GM12878 (cell line): Measurements from ENCODE around the gene STX1B. TPM values are rescaled to one million over a fixed set of nuclear protein-coding genes. Genes with fewer than 3 reads are reported as not detected.

Source experiments
- BCLAF1 ChIP-seq: fragments of 450-650 bp; IDR thresholded peaks from 2 replicates; pipeline ENCODE4 v1.6.1; 2017; ENCODE audit warnings: antibody characterized with exemption, mild to moderate bottlenecking, moderate library complexity
- E2F4 ChIP-seq: IDR thresholded peaks from 2 replicates; pipeline ENCODE4 v1.6.1; 2012; ENCODE audit warnings: low read depth, low read length, improper control_type of control experiment
- HDAC6 ChIP-seq: fragments of 200-600 bp; sonication (generic); IDR thresholded peaks from one replicate; pipeline ENCODE4 v1.8.0; 2017; ENCODE audit warnings: antibody characterized with exemption; ENCODE audit not compliant: unreplicated experiment
- MTA3 ChIP-seq: IDR thresholded peaks from 2 replicates; pipeline ENCODE4 v1.6.1; 2012; ENCODE audit warnings: low read length, inconsistent platforms, borderline replicate concordance
- NFIC ChIP-seq: IDR thresholded peaks from 2 replicates; pipeline ENCODE4 v1.6.1; 2012; ENCODE audit warnings: low read depth, mild to moderate bottlenecking, inconsistent platforms, low read length, moderate library complexity
- NKRF ChIP-seq: fragments of 450-650 bp; conservative IDR thresholded peaks from 2 replicates; pipeline ENCODE4 v1.6.1; 2017; ENCODE audit warnings: mild to moderate bottlenecking, moderate library complexity
- NRF1 ChIP-seq: conservative IDR thresholded peaks from 2 replicates; pipeline ENCODE4 v1.6.1; 2011; ENCODE audit warnings: mild to moderate bottlenecking, low read depth, low read length, improper control_type of control experiment
- POLR2A ChIP-seq: IDR thresholded peaks from 2 replicates; pipeline ENCODE4 v1.6.1; 2011; ENCODE audit warnings: low read depth, mild to moderate bottlenecking, low read length
- REST ChIP-seq: IDR thresholded peaks from 2 replicates; pipeline ENCODE4 v1.6.1; 2012; ENCODE audit warnings: mild to moderate bottlenecking, low read depth, low read length
- SPI1 ChIP-seq: IDR thresholded peaks from 2 replicates; pipeline ENCODE4 v1.6.1; 2011; ENCODE audit warnings: low read depth, mild to moderate bottlenecking, low read length, moderate library complexity, borderline replicate concordance; ENCODE audit not compliant: insufficient read depth
- TBL1XR1 ChIP-seq: IDR thresholded peaks from 2 replicates; pipeline ENCODE4 v1.6.1; 2012; ENCODE audit warnings: low read depth, low read length, improper control_type of control experiment
- TCF7 ChIP-seq: IDR thresholded peaks from 2 replicates; pipeline ENCODE4 v1.6.1; 2014; ENCODE audit warnings: antibody characterized with exemption, borderline replicate concordance
- USF1 ChIP-seq: IDR thresholded peaks from 2 replicates; pipeline ENCODE4 v1.6.1; 2011; ENCODE audit warnings: borderline replicate concordance, low read depth, mild to moderate bottlenecking, moderate library complexity, mixed read lengths, low read length; ENCODE audit not compliant: insufficient read depth; ENCODE audit errors: extremely low read length
- WRNIP1 ChIP-seq: IDR thresholded peaks from 2 replicates; pipeline ENCODE4 v1.6.1; 2011; ENCODE audit warnings: low read depth, low read length, improper control_type of control experiment, borderline replicate concordance
- YBX1 ChIP-seq: fragments of 450-650 bp; IDR thresholded peaks from 2 replicates; pipeline ENCODE4 v1.6.1; 2016; ENCODE audit warnings: antibody characterized with exemption
- polyA plus RNA-seq, 11 experiments: library from polyadenylated mRNA; depleted of rRNA in 4 of 11; unstranded in 6 of 11; stranded (reverse) in 5 of 11; fragments of >200 nt; fragmentation: Nextera tagmentation in 4 of 11; fragmentation: Illumina TruSeq in 1 of 11; extraction: Ambion mirVana in 4 of 11; extraction: Trizol in 1 of 11; gene quantifications; 1 replicate in 1 of 11; 2 replicates in 10 of 11; pipeline versions ENCODE4 v1.2.1 to v1.2.3, GENCODE V29; 2011 to 2016; ENCODE audit warnings: inconsistent platforms in 2 of 11, missing spikeins in 2 of 11, low read depth in 1 of 11
- total RNA-seq, 4 experiments: library from RNA; depleted of rRNA in 3 of 4; stranded (reverse); fragments of >200 nt in 3 of 4; fragmentation: Illumina TruSeq in 1 of 4; extraction: Trizol in 1 of 4; gene quantifications; 2 replicates each; pipeline versions ENCODE4 v1.2.1 to v1.2.3, GENCODE V29; 2013 to 2021

The STX1B gene
- total and polyA plus RNA-seq, 10 of the 15 experiments (the other 5 are each of a cell fraction or from before 2014, with no cell fraction given), result 0.22 to 2.5 (median 1.1) TPM

GRCh38 chr16:31032736-31033708 is 22.6 kb upstream of the STX1B start, which contains the start of gene STX4 (continued):
- TF ChIP-seq NFIC, result no peak
- TF ChIP-seq YBX1, result no peak
- no peak for TF ChIP-seq MTA3
- no peak for TF ChIP-seq HDAC6
- peak; percentile 79 for TF ChIP-seq POLR2A
- TF ChIP-seq WRNIP1, result no peak
- peak; percentile 25; the same call in 1 of the 2 replicates for TF ChIP-seq NRF1
- TF ChIP-seq TCF7, result no peak
- no peak for TF ChIP-seq REST
- no peak for TF ChIP-seq BCLAF1
- no peak for TF ChIP-seq TBL1XR1
- TF ChIP-seq NKRF, result peak; percentile 86
- TF ChIP-seq E2F4, result peak; percentile 84
- TF ChIP-seq USF1, result peak; percentile 98
- TF ChIP-seq SPI1, result peak; percentile 9; the same call in 1 of the 2 replicates
